ENCODE measurements around the gene LTBP3.
"Not testable (repeated sequence)": the region's sequence is repeated elsewhere in the genome, so short reads cannot be mapped to it uniquely, and the experiment has no call there.

Gene LTBP3

GRCh38 chr11:65536412-65537295, 21.5 kb downstream of the LTBP3 start:
- DNase-seq (ENCODE audit: low read depth) = no peak

- DNase-seq (ENCODE audit: low read depth) = no peak
Measured at GRCh38 chr11:65535102-65535501, 23.1 kb downstream of the LTBP3 start.

GRCh38 chr11:65532388-65533064, 25.6 kb downstream of the LTBP3 start:
- no peak for DNase-seq (ENCODE audit: low read depth)

- no peak for DNase-seq (ENCODE audit: low read depth)
Measured at GRCh38 chr11:65530157-65530496, 28.0 kb downstream of the LTBP3 start.

GRCh38 chr11:65529475-65530156, 28.5 kb downstream of the LTBP3 start:
- DNase-seq (ENCODE audit: low read depth) = no peak

- no peak for DNase-seq (ENCODE audit: low read depth)
Measured at GRCh38 chr11:65528819-65529350, 29.3 kb downstream of the LTBP3 start.

- no peak for DNase-seq (ENCODE audit: low read depth)
Measured at GRCh38 chr11:65526744-65527143, 31.4 kb downstream of the LTBP3 start.

- no peak for DNase-seq (ENCODE audit: low read depth)
Measured at GRCh38 chr11:65525546-65526480, 32.3 kb downstream of the LTBP3 start.

GRCh38 chr11:65524741-65525545, 33.2 kb downstream of the LTBP3 start, which contains the start of gene SCYL1:
Gene SCYL1, plus strand, starts transcription at chr11:65525083. Its CDS starts 71 bp downstream, at chr11:65525154.
- DNase-seq (ENCODE audit: low read depth) = peak; percentile 71

GRCh38 chr11:65524014-65524740, 34.0 kb downstream of the LTBP3 start:
- DNase-seq (ENCODE audit: low read depth) = no peak

- DNase-seq (ENCODE audit: low read depth) = not testable (repeated sequence)
Measured at GRCh38 chr11:65523631-65523968, 34.6 kb downstream of the LTBP3 start.

- DNase-seq (ENCODE audit: low read depth) = not testable (repeated sequence)
Measured at GRCh38 chr11:65522718-65523630, 35.2 kb downstream of the LTBP3 start.

- DNase-seq (ENCODE audit: low read depth) = not testable (repeated sequence)
Measured at GRCh38 chr11:65521777-65522521, 36.2 kb downstream of the LTBP3 start.

- not testable (repeated sequence) for DNase-seq (ENCODE audit: low read depth)
Measured at GRCh38 chr11:65518941-65519549, 39.1 kb downstream of the LTBP3 start.

- DNase-seq (ENCODE audit: low read depth) = no peak
Measured at GRCh38 chr11:65516135-65516968, 41.8 kb downstream of the LTBP3 start.

- DNase-seq (ENCODE audit: low read depth) = not testable (repeated sequence)
Measured at GRCh38 chr11:65512311-65512710, 45.8 kb downstream of the LTBP3 start.
